K562 (cell line): ENCODE data around the gene TEAD3.

Experiments used
- BRF2 ChIP-seq: IDR thresholded peaks from 3 replicates; pipeline ENCODE4 v1.6.1; 2011; ENCODE audit warnings: borderline replicate concordance, mild to moderate bottlenecking; ENCODE audit not compliant: insufficient read length, insufficient read depth
- EP300 ChIP-seq: IDR thresholded peaks from 2 replicates; pipeline ENCODE4 v1.6.1; 2012; ENCODE audit warnings: low read length, improper control_type of control experiment
- EZH2 ChIP-seq: IDR thresholded peaks from 2 replicates; pipeline ENCODE4 v1.6.1; 2012; ENCODE audit warnings: low read depth, mild to moderate bottlenecking, inconsistent platforms, low read length, borderline replicate concordance
- FOXK2 ChIP-seq, 2 experiments: fragments of 450-650 bp; IDR thresholded peaks in 1 of 2; conservative IDR thresholded peaks in 1 of 2; 2 replicates each; pipeline ENCODE4 v1.6.1; 2016; ENCODE audit warnings: low read depth in 2 of 2, mild to moderate bottlenecking in 1 of 2
- POLR2A ChIP-seq: fragments of 450-650 bp; conservative IDR thresholded peaks from 2 replicates; pipeline ENCODE4 v1.6.1; 2016
- POLR2AphosphoS5 ChIP-seq: IDR thresholded peaks from 2 replicates; pipeline ENCODE4 v1.6.1; 2011; ENCODE audit warnings: mild to moderate bottlenecking, low read depth, low read length, moderate library complexity; ENCODE audit not compliant: control insufficient read depth, insufficient read depth
- ZNF174 ChIP-seq: fragments of 250-450 bp; sonication (Bioruptor Pico); IDR thresholded peaks from 2 replicates; pipeline ENCODE4 v1.4.0; 2020; ENCODE audit warnings: mild to moderate bottlenecking
- TF ChIP-seq, protein P1 (sequence below), 2 experiments: IDR thresholded peaks; 2 replicates each; pipeline ENCODE4 v1.6.1; 2012; ENCODE audit warnings: improper control_type of control experiment in 2 of 2, low read depth in 2 of 2, low read length in 2 of 2, borderline replicate concordance in 1 of 2

DNA sequence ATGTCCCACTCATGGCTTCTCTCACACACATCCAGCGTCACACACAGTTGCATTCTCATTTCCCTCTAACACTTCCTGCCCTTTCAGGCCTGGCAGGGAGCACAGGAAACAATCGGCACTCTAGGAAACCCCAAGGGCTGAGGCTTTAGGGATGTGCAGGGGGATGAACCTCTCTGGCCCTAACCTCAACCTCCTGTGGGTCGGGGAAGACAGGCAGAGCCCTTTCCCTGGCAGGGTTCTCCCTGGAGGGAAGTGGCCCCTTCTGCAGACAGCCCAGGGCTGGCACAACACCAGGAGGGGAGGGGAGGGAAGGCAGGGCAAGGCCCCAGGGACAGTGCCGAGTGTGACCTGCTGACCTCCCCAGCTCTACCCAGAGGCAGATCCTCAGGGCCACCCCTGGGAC lies 2.7 kb downstream of the TEAD3 start:
- TF ChIP-seq EZH2: no peak
- TF ChIP-seq BRF2: no peak
- no peak for TF ChIP-seq FOXK2 (conservative IDR thresholded peaks at IDR 0.05 in 1 of 2, IDR thresholded peaks at IDR 0.05 in 1 of 2; ENCODE audit: low read depth in 2 of 2)
- TF ChIP-seq, protein P1, sequence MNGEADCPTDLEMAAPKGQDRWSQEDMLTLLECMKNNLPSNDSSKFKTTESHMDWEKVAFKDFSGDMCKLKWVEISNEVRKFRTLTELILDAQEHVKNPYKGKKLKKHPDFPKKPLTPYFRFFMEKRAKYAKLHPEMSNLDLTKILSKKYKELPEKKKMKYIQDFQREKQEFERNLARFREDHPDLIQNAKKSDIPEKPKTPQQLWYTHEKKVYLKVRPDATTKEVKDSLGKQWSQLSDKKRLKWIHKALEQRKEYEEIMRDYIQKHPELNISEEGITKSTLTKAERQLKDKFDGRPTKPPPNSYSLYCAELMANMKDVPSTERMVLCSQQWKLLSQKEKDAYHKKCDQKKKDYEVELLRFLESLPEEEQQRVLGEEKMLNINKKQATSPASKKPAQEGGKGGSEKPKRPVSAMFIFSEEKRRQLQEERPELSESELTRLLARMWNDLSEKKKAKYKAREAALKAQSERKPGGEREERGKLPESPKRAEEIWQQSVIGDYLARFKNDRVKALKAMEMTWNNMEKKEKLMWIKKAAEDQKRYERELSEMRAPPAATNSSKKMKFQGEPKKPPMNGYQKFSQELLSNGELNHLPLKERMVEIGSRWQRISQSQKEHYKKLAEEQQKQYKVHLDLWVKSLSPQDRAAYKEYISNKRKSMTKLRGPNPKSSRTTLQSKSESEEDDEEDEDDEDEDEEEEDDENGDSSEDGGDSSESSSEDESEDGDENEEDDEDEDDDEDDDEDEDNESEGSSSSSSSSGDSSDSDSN (IDR thresholded peaks at IDR 0.05; ENCODE audit: borderline replicate concordance in 1 of 2, low read depth in 2 of 2, low read length in 2 of 2): no peak
- no peak for TF ChIP-seq POLR2AphosphoS5
- no peak for TF ChIP-seq EP300
- no peak for TF ChIP-seq POLR2A
- TF ChIP-seq ZNF174 (CRISPR knock-in tag): no peak
